Hepatic stellate cell (primary cell): ENCODE measurements around the gene NFS1.

Source experiments
- DNase-seq: peaks from one replicate; pipeline ENCODE4 v3.0.0; 2011; ENCODE audit warnings: low spot score

Gene NFS1

GRCh38 chr20:35637276-35637675, 61.9 kb downstream of the NFS1 start:
- no peak for DNase-seq

- no peak for DNase-seq
Measured at GRCh38 chr20:35636095-35636494, 63.1 kb downstream of the NFS1 start.

GRCh38 chr20:35635652-35636051, 63.5 kb downstream of the NFS1 start:
- DNase-seq, result no peak

GRCh38 chr20:35632539-35633115, 66.5 kb downstream of the NFS1 start:
- no peak for DNase-seq

- DNase-seq, result no peak
Measured at GRCh38 chr20:35630636-35631035, 68.5 kb downstream of the NFS1 start.

- DNase-seq, result no peak
Measured at GRCh38 chr20:35629427-35630145, 69.6 kb downstream of the NFS1 start.

- no peak for DNase-seq
Measured at GRCh38 chr20:35627121-35627520, 72.0 kb downstream of the NFS1 start.

GRCh38 chr20:35626386-35627001, 72.7 kb downstream of the NFS1 start:
- DNase-seq, result no peak

GRCh38 chr20:35625584-35626385, 73.4 kb downstream of the NFS1 start:
- DNase-seq, result no peak

GRCh38 chr20:35621560-35621946, 77.6 kb downstream of the NFS1 start:
- no peak for DNase-seq

- no peak for DNase-seq
Measured at GRCh38 chr20:35620818-35621559, 78.2 kb downstream of the NFS1 start.

- peak; percentile 89 for DNase-seq
Measured at GRCh38 chr20:35619196-35620095, 79.7 kb downstream of the NFS1 start.

- DNase-seq, result peak; percentile 47
Measured at GRCh38 chr20:35618263-35619131, 80.7 kb downstream of the NFS1 start.
